HUES64 (cell line): ENCODE results near the gene BCHE.

Experiments
- H3K27ac ChIP-seq: 2 replicates; pipeline ENCODE4 v1.7.0; 2013; ENCODE audit warnings: low read depth, low read length, inconsistent platforms
- H3K27me3 ChIP-seq: 2 replicates; pipeline ENCODE4 v1.6.1; 2013; ENCODE audit warnings: mild to moderate bottlenecking, low read length; ENCODE audit not compliant: insufficient read depth
- H3K36me3 ChIP-seq: 2 replicates; pipeline ENCODE4 v1.6.1; 2013; ENCODE audit warnings: mild to moderate bottlenecking, low read length; ENCODE audit not compliant: insufficient read depth
- H3K4me1 ChIP-seq: 2 replicates; pipeline ENCODE4 v1.6.1; 2013; ENCODE audit warnings: mild to moderate bottlenecking, low read length, moderate library complexity; ENCODE audit not compliant: insufficient read depth
- H3K4me3 ChIP-seq: 2 replicates; pipeline ENCODE4 v1.5.1; 2013; ENCODE audit warnings: mild to moderate bottlenecking, low read length, moderate library complexity
- H3K9ac ChIP-seq: 2 replicates; pipeline ENCODE4 v1.6.1; 2013; ENCODE audit warnings: mild to moderate bottlenecking, low read depth, low read length
- H3K9me3 ChIP-seq: 2 replicates; pipeline ENCODE4 v1.6.1; 2013; ENCODE audit warnings: low read depth, low read length; ENCODE audit not compliant: insufficient read depth
- WGBS: fragments of 150-250, 120-280 bp; methylation state at CpG from one replicate; pipeline ENCODE4 v1.1.7; 2013; ENCODE audit warnings: missing lambda C conversion rate; 5-methylcytosine and 5-hydroxymethylcytosine counted together

Gene BCHE

GRCh38 chr3:165749821-165750220, 87.4 kb downstream of the BCHE start:
- no peak overlapping the region for H3K27ac ChIP-seq

DNA sequence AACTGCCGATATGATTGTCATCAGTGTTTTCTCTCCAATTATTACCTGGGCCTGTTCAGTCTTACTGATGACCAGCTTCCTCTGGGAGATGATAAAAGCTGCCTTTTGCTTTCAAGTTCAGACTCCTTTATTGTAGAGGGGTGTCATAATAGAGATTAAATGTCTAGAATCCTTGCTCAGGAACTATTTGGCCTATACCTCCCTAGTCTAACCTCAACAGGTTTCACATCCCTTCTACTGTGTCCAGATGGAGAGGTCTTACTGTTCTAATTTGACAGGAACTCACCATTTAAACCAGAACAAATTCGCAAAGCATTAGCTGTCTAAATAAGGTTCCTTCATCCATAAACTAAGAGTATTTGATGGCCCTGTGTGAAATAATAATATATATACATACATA, 88.0 kb downstream of the BCHE start:
- 100% methylated on average over 1 of the region's 2 CpGs for WGBS
- Histone ChIP-seq H3K9ac (no peak overlapping the region), H3K9me3 (no peaks in the 10 kb centered on the region), H3K4me3 (no peak overlapping the region), H3K36me3 (no peaks in the 10 kb centered on the region), H3K27ac (no peak overlapping the region), H3K27me3 (no peaks in the 10 kb centered on the region), H3K4me1 (no peaks in the 10 kb centered on the region)

More at GRCh38 chr3:165749821-165750220, 87.4 kb downstream of the BCHE start:
- Histone ChIP-seq H3K36me3 (no peaks in the 10 kb centered on the region), H3K27me3 (no peaks in the 10 kb centered on the region), H3K9ac (no peak overlapping the region), H3K4me1 (no peaks in the 10 kb centered on the region), H3K9me3 (no peaks in the 10 kb centered on the region), H3K4me3 (no peak overlapping the region)

DNA sequence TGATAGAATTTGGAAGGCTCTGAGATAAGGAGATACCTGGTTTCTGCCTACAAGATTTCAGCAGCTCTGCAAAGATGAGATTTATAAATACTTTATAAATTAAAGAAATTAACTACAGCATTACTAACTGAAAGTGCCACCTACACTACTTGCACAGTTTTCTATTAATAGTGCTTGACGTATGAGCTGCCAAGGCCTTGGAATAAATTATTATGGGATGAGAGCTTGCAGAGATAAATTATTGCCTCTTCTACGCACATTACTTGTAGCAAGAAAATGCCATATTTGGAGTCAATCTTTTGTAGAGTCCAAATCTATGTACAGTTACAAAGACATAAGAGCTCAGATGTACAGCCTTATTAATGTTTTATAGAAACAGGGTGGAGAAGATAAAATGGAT, 89.1 kb downstream of the BCHE start:
- Histone ChIP-seq H3K9me3 (no peaks in the 10 kb centered on the region), H3K9ac (no peak overlapping the region), H3K4me3 (no peak overlapping the region), H3K4me1 (no peaks in the 10 kb centered on the region), H3K27ac (no peak overlapping the region), H3K27me3 (no peaks in the 10 kb centered on the region), H3K36me3 (no peaks in the 10 kb centered on the region)
- 96% methylated on average over 2 of the region's 2 CpGs for WGBS

DNA sequence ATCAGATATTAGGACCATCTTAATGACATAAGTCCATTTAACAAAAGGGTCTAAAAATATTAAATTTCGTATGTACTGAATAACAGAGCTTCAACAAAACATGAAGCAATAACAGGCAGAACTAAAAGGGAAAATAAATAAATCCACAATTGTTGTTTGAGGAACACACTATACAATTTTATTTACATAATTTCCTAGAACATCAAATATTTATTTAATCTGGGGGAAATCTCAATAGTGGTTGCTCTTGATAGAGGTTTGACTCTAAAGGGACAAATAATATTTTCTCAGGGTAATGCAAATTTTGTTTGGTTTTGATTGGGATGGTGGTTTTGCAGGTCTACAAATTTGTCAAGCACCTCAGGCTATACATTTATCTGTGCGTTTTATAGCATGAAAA, 90.3 kb downstream of the BCHE start:
- Histone ChIP-seq H3K9ac (no peak overlapping the region), H3K27me3 (no peaks in the 10 kb centered on the region), H3K36me3 (no peaks in the 10 kb centered on the region), H3K27ac (no peak overlapping the region), H3K4me3 (no peak overlapping the region), H3K4me1 (no peaks in the 10 kb centered on the region), H3K9me3 (no peaks in the 10 kb centered on the region)
- WGBS, result 100% methylated on average over 1 of the region's 2 CpGs

DNA sequence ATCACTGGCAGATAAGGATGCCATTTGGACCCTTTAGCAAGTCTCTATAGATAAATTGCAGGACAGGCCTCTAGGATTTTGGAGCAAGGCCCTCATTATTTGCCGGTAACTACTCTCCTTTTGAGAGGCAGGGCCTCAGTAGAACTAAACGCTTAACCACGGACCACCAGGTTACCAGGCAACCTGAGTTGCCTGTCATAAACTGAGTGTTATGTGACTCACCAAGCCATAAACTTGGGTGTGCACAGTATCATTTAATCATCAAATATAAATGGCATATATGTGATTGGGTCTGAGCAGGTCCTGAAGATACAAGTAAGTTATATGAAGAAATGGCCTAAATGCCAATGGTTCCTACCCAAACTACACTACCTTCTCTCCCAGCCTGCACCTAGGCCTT, 93.2 kb downstream of the BCHE start:
- no peaks in the 10 kb centered on the region for H3K27me3 ChIP-seq
- H3K27ac ChIP-seq, result no peak overlapping the region
- H3K9me3 ChIP-seq, result no peaks in the 10 kb centered on the region
- no peak overlapping the region for H3K4me3 ChIP-seq
- H3K9ac ChIP-seq, result no peak overlapping the region
- H3K36me3 ChIP-seq, result no peaks in the 10 kb centered on the region
- H3K4me1 ChIP-seq, result no peaks in the 10 kb centered on the region
- 100% methylated on average over 3 of the region's 3 CpGs for WGBS

DNA sequence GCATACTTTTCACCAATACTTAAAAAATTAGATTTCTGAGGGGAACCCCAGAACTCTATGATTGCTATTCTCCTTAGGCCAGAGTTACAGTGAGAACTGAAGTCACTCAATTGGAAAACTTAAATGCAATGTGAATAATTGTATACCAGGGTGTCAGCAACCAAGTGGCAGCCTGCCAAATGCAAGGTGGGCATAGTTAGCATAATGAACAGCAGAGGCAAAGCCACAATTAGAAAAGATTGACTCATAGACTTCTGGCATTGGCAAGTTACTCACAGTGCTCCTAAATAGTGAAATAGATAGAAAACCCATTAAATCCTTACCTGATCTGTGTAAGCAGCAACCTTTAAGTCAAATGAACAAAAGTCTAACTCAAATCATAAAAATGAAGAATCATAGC, 94.9 kb downstream of the BCHE start:
- H3K4me1 ChIP-seq, result no peaks in the 10 kb centered on the region
- no peak overlapping the region for H3K4me3 ChIP-seq
- no peaks in the 10 kb centered on the region for H3K36me3 ChIP-seq
- no peak overlapping the region for H3K9ac ChIP-seq
- H3K27me3 ChIP-seq, result no peaks in the 10 kb centered on the region
- H3K9me3 ChIP-seq, result no peaks in the 10 kb centered on the region
- no peak overlapping the region for H3K27ac ChIP-seq

DNA sequence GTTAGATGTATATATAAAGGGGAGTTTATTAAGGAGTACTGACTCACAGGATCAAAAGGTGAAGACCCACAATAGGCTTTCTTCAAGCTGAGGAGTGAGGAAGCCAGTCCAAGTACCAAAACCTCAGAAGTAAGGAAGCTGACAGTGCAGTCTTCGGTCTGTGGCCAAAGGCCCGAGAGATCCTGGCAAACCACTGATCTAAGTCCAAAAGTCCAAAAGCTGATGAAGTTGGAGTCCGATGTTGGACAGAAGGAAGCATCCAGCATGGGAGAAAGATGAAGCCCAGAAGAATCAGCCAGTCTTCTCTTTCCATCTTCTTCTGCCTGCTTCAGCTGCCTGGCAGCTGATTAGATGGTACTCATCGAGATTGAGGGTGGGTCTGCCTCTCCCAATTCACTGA, 107.5 kb downstream of the BCHE start:
- Histone ChIP-seq H3K9me3 (no peaks in the 10 kb centered on the region), H3K4me1 (no peaks in the 10 kb centered on the region), H3K27me3 (no peaks in the 10 kb centered on the region), H3K9ac (no peak overlapping the region), H3K4me3 (no peak overlapping the region), H3K27ac (no peak overlapping the region), H3K36me3 (no peaks in the 10 kb centered on the region)
- WGBS, result 97% methylated on average over 4 of the region's 4 CpGs

DNA sequence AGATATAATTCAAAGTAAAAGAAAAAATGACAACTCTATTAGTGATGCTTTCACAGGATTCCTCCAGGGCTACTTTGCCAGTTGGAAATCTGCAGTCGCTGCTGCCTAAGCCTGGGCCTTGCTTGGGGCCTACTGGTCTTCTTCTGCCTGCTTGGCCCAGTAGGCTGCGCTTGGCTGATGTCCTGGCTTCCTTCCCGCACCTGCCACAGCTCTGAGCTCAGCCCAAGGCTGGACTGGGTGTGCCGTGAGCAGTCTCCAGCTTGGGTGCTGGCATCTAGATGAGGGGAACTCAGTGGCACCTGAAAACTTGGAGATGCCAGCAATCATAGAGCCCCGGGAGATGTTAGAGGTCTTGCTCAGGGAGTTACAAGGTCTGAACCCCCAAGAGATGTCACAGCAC, 108.3 kb downstream of the BCHE start:
- no peak overlapping the region for H3K4me3 ChIP-seq
- no peaks in the 10 kb centered on the region for H3K4me1 ChIP-seq
- no peak overlapping the region for H3K9ac ChIP-seq
- no peaks in the 10 kb centered on the region for H3K27me3 ChIP-seq
- H3K27ac ChIP-seq, result no peak overlapping the region
- no peaks in the 10 kb centered on the region for H3K9me3 ChIP-seq
- WGBS, result 95% methylated on average over 5 of the region's 5 CpGs
- H3K36me3 ChIP-seq, result no peaks in the 10 kb centered on the region

GRCh38 chr3:165725296-165725695, 111.9 kb downstream of the BCHE start:
- Histone ChIP-seq H3K36me3 (no peaks in the 10 kb centered on the region), H3K9ac (no peak overlapping the region), H3K27ac (no peak overlapping the region), H3K27me3 (no peaks in the 10 kb centered on the region), H3K9me3 (peaks cover 7% of the 10 kb centered on the region), H3K4me1 (no peaks in the 10 kb centered on the region), H3K4me3 (no peak overlapping the region)
- 100% methylated on average over 2 of the region's 2 CpGs for WGBS
